ENCODE data around the gene FCRLA.
"Not testable (repeated sequence)": the region's sequence is repeated elsewhere in the genome, so short reads cannot be mapped to it uniquely, and the experiment has no call there.

DNA sequence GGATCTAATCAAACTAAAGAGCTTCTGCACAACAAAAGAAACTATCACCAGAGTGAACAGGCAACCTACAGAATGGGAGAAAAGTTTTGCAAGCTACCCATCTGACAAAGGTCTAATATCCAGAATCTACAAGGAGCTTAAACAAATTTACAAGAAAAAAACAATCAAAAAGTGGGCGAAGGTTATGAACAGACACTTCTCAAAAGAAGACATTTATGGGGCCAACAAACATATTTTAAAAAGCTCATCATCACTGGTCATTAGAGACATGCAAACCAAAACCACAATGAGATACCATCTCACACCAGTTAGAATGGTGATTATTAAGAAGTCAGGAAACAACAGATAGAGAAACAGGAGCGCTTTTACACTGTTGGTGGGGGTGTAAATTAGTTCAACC lies 8.7 kb upstream of the FCRLA start:
- not testable (repeated sequence) for TF ChIP-seq POLR2A, POLR2AphosphoS5 (IDR thresholded peaks at IDR 0.05)
- TF ChIP-seq, protein P1, sequence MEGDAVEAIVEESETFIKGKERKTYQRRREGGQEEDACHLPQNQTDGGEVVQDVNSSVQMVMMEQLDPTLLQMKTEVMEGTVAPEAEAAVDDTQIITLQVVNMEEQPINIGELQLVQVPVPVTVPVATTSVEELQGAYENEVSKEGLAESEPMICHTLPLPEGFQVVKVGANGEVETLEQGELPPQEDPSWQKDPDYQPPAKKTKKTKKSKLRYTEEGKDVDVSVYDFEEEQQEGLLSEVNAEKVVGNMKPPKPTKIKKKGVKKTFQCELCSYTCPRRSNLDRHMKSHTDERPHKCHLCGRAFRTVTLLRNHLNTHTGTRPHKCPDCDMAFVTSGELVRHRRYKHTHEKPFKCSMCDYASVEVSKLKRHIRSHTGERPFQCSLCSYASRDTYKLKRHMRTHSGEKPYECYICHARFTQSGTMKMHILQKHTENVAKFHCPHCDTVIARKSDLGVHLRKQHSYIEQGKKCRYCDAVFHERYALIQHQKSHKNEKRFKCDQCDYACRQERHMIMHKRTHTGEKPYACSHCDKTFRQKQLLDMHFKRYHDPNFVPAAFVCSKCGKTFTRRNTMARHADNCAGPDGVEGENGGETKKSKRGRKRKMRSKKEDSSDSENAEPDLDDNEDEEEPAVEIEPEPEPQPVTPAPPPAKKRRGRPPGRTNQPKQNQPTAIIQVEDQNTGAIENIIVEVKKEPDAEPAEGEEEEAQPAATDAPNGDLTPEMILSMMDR (IDR thresholded peaks at IDR 0.05 in 8 of 11, conservative IDR thresholded peaks at IDR 0.05 in 3 of 11), result not testable (repeated sequence)
